Measurements from ENCODE around the gene SRRD.
"Not testable (repeated sequence)": the region's sequence is repeated elsewhere in the genome, so short reads cannot be mapped to it uniquely, and the experiment has no call there.

Gene SRRD

GRCh38 chr22:26522012-26522411, 38.3 kb downstream of the SRRD start:
- no peak for DNase-seq (ENCODE audit: low read depth in 2 of 2)

DNA sequence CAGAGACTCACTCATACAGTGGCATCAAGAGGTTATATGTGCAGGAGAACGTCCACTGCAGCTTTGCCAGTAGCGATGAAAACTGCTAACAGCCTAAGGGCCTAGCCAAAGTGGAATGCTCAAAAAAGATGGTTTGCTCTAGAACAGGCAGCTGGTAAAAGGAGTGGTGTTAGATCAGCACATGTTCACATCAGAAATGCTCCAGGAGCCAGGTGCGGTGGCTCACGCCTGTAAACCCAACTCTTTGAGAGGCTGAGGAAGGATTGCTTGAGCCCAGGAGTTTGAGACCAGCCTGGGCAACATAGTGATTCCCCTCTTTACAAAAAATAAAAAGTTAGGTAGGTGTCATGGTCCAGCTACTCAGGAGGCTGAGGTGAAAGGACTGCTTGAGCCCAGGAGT, 38.9 kb downstream of the SRRD start:
- no peak for DNase-seq (ENCODE audit: low read depth in 2 of 2)

GRCh38 chr22:26524870-26525269, 41.2 kb downstream of the SRRD start:
- no peak for DNase-seq (ENCODE audit: low read depth in 2 of 2)

GRCh38 chr22:26525946-26526564, 42.4 kb downstream of the SRRD start:
- DNase-seq (ENCODE audit: low read depth in 2 of 2) = no peak

- DNase-seq (ENCODE audit: low read depth in 2 of 2) = no peak
These were observed 43.5 kb downstream of the SRRD start for GRCh38 chr22:26527167-26527566.

DNA sequence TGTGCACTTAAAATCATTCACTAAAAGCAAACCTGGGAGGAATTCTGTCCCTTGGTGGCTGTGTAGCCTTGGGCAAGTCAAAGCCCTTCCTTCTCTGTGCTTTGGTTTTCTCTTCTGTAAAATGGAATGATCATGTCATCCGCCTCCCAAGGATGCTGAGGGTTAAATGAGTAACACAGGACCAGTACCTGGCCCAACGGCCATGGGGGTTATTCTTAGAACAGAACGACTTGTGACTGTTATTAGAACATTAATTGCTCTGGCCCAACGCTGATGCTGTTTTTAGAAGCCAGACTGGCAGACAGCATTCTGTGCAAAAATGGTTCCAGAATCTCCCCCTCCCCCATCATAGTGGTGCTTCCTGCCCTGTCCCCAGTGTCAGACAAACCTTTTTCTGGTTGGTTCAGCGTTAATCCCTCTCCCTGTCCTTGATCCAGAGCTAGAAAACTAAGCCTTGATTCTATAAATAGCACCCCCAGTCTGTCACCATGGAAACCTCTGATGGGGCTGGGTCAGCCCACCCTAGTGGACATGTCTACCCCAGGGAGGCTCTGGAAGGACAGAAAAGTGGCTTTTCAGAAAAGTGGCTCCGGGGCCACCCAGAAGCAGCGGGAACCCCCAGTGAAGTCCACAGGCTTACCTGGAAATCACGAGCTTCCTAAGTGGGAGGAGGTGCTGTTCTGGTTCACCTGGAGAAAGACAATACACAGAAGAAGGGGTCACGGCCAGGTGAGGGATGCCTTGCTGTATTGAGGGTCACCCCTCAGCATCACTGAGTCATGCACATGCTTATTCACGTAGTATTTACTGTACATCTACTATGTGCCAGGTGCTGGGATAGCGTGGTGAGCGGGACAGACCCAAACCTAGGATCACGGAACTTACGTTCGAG, 44.1 kb downstream of the SRRD start:
- DNase-seq (ENCODE audit: low read depth in 2 of 2) = no peak

DNA sequence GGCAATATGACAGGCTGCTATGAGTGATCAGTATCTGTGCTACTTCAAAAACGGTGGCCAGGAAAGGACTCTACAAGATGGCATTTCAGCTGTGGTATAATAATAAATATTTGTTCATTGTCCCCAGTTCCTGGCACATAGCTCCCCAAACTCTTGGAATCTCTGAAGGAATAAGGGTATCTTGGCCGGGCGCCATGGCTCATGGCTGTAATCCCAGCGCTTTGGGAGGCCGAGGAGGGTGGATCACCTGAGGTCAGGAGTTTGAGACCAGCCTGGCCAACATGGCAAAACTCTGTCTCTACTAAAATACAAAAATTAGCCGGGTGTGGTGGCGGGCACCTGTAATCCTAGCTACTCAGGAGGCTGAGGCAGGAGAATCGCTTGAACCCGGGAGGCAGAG, 44.8 kb downstream of the SRRD start:
- not testable (repeated sequence) for DNase-seq (ENCODE audit: low read depth in 2 of 2)

DNA sequence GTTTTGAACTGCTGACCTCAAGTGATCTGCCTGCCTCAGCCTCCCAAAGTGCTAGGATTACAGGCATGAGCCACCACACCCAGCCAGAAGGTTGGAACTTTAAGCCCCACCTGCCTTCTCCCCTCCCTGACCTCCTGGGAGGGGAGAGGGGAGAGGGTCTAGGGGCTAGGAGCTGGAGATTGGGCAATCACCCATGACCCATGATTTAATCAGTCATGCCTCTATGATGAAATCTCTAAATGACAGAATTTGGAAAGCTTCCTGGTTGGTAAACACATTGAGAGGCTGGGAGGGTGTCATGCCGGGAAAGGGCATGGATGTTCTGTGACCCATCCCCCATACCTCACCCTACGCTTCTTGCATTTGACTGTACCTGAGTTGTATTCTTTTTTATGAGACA, 45.7 kb downstream of the SRRD start:
- no peak for DNase-seq (ENCODE audit: low read depth in 2 of 2)

GRCh38 chr22:26534171-26534855, 50.6 kb downstream of the SRRD start:
- no peak for DNase-seq (ENCODE audit: low read depth in 2 of 2)

DNA sequence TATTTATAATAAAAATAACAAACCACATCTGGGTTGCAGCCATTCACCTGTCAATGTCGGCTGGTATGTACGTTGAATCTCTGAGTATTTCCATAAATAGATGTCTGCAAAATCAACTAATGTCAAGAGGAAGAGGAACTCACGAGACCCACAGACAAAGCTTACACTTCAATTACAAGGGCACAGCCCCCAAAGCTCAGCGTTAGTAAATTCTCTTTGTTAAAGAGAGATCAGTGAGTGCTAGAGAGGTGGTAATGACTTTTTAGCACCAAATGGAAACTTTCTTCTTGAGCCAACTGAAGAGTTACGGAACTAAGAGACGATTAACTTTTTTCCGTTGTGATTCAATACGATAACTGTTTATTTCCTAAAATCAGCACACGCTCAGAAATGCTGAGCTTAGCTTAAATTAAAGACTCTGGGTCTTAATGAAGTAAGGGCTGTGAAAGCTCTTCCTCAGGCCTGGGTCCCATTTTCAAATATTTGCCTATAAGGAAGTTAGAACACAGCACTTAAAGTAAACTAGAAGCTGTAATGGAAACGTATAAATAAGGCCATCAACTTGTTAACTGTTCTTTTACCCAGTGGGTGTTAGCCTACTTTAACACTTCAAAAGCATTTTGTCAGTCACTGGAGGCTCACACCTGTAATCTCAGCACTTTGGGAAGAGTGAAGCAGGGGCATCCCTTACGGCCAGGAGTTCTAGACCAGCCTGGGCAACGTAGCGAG, 51.4 kb downstream of the SRRD start:
- DNase-seq (ENCODE audit: low read depth in 2 of 2) = no peak

GRCh38 chr22:26535603-26535908, 51.9 kb downstream of the SRRD start:
- DNase-seq (ENCODE audit: low read depth in 2 of 2) = no peak

DNA sequence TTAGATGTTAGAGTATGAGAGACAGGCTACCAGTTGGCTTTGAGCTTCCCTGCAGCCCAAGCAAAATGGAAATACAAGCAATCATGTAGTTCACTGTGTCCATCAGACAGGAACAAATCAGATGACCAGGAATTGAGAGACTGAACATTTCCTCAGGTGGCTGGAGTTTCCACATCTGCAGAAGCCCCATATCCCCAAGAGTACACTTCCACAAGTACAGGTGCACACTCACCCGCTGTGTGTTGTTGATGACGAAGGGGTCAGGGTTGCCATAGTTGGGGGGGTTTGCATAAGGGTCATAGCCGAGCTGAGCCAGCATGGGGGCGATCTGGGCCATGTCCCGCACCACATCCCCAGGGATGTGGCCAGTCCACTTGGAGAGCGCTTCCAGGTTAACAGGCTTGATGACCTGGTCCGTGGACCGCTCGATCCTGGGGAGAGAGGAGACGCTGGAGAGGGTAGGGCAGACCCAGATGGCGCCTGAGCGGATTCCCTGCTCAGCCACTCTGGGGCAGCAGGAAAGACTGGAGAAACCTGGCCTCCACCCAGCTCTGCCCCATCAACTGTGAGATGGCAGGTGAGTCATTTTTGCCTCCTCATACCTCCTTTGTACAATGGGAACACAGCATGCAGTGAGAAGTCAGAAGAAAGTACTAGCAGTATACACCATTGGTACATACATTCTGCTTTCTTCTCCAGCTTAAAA, 52.5 kb downstream of the SRRD start:
- no peak for DNase-seq (ENCODE audit: low read depth in 2 of 2)

GRCh38 chr22:26536762-26537134, 53.1 kb downstream of the SRRD start:
- DNase-seq (ENCODE audit: low read depth in 2 of 2) = no peak

DNA sequence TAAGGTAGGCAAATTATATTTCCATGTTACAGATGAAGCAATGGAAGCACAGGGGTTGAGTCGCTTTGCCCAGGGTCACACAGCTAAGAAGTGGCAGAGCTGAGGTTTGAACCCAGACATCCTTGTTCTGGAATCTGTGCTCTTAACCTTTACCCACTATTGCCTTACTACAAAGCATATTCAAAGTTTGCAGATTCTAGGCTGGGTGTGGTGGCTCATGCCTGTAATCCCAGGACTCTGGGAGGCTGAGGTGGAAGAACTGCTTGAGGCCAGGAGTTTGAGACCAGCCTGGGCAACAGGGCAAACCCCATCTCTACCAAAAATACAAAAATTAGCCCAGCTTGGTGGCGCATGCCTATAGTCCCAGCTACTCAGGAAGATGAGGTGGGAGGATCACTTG, 56.4 kb downstream of the SRRD start:
- no peak for DNase-seq (ENCODE audit: low read depth in 2 of 2)

GRCh38 chr22:26541167-26541819, 57.6 kb downstream of the SRRD start:
- DNase-seq (ENCODE audit: low read depth in 2 of 2) = no peak

DNA sequence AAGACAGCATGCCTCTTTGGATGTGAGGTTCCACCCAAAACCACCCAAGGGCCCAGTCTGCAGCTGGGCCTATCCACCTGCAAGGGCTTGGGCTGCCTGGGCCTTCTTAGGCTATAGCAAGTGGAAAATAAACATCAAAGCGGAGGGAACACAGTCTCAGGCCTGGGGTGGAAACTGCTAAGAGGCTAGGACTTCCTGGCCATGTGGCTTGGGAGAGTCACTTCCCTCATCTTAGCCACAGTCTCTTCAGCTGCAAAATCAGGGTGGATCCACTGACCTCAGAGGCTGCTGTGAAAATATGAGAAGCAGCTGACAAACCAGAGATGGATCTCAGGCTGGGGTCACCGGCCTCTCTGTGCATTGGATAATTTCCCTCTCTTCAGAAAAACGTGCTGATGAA, 59.2 kb downstream of the SRRD start:
- DNase-seq (ENCODE audit: low read depth in 2 of 2) = no peak
